GM04503 (cell line): Measurements from ENCODE around the gene SLC15A5.

Experiments
- DNase-seq: peaks from one replicate; pipeline ENCODE4 v3.0.0-alpha.2; 2012; ENCODE audit warnings: low read depth

Gene SLC15A5

GRCh38 chr12:16261944-16262475 lies 15.5 kb downstream of the SLC15A5 start:
- no peak for DNase-seq

- DNase-seq = no peak
Observed at GRCh38 chr12:16260206-16260605, 17.3 kb downstream of the SLC15A5 start.

- DNase-seq = no peak
Observed at GRCh38 chr12:16258963-16259362, 18.5 kb downstream of the SLC15A5 start.

GRCh38 chr12:16246264-16246663 lies 31.2 kb downstream of the SLC15A5 start:
- DNase-seq = no peak

- DNase-seq = no peak
Observed at GRCh38 chr12:16245209-16245608, 32.3 kb downstream of the SLC15A5 start.

- no peak for DNase-seq
Observed at GRCh38 chr12:16243487-16244412, 33.7 kb downstream of the SLC15A5 start.

GRCh38 chr12:16241346-16241745 lies 36.1 kb downstream of the SLC15A5 start:
- no peak for DNase-seq

GRCh38 chr12:16238661-16239060 lies 38.8 kb downstream of the SLC15A5 start:
- DNase-seq = no peak

GRCh38 chr12:16229676-16230075 lies 47.8 kb downstream of the SLC15A5 start:
- no peak for DNase-seq

- DNase-seq = no peak
Observed at GRCh38 chr12:16228067-16228466, 49.4 kb downstream of the SLC15A5 start.

- no peak for DNase-seq
Observed at GRCh38 chr12:16225692-16226091, 51.8 kb downstream of the SLC15A5 start.

GRCh38 chr12:16224196-16224595 lies 53.3 kb downstream of the SLC15A5 start:
- DNase-seq = no peak

- DNase-seq = no peak
Observed at GRCh38 chr12:16221776-16222175, 55.7 kb downstream of the SLC15A5 start.

- DNase-seq = no peak
Observed at GRCh38 chr12:16220120-16220519, 57.4 kb downstream of the SLC15A5 start.

- no peak for DNase-seq
Observed at GRCh38 chr12:16218934-16219751, 58.3 kb downstream of the SLC15A5 start.

- DNase-seq = no peak
Observed at GRCh38 chr12:16218234-16218633, 59.3 kb downstream of the SLC15A5 start.

GRCh38 chr12:16211731-16212130 lies 65.8 kb downstream of the SLC15A5 start:
- DNase-seq = no peak

- no peak for DNase-seq
Observed at GRCh38 chr12:16198884-16199283, 78.6 kb downstream of the SLC15A5 start.

GRCh38 chr12:16197600-16197999 lies 79.9 kb downstream of the SLC15A5 start:
- no peak for DNase-seq

GRCh38 chr12:16189849-16190248 lies 87.6 kb downstream of the SLC15A5 start:
- no peak for DNase-seq

GRCh38 chr12:16187660-16188059 lies 89.8 kb downstream of the SLC15A5 start:
- no peak for DNase-seq

- DNase-seq = no peak
Observed at GRCh38 chr12:16184681-16185080, 92.8 kb downstream of the SLC15A5 start.

- DNase-seq = no peak
Observed at GRCh38 chr12:16183541-16183940, 93.9 kb downstream of the SLC15A5 start.
